ENCODE data around the gene RNF123.
"Not testable (repeated sequence)": the region's sequence is repeated elsewhere in the genome, so short reads cannot be mapped to it uniquely, and the experiment has no call there.

RNF123 gene

GRCh38 chr3:49732597-49732996 lies 43.2 kb downstream of the RNF123 start:
- no peak for TF ChIP-seq CTCF (conservative IDR thresholded peaks at IDR 0.05)
- H3K27ac ChIP-seq: no peak overlapping the region

GRCh38 chr3:49733551-49733950 lies 44.2 kb downstream of the RNF123 start:
- no peak for TF ChIP-seq CTCF (conservative IDR thresholded peaks at IDR 0.05)
- H3K27ac ChIP-seq: no peak overlapping the region

- no peak for TF ChIP-seq CTCF (conservative IDR thresholded peaks at IDR 0.05)
- H3K27ac ChIP-seq: no peak overlapping the region
These were observed 45.4 kb downstream of the RNF123 start for GRCh38 chr3:49734752-49735151.

- no peak for TF ChIP-seq CTCF (conservative IDR thresholded peaks at IDR 0.05)
- H3K27ac ChIP-seq: no peak overlapping the region
These were observed 48.8 kb downstream of the RNF123 start for GRCh38 chr3:49738067-49738713.

GRCh38 chr3:49740427-49740826 lies 51.1 kb downstream of the RNF123 start:
- no peak for TF ChIP-seq CTCF (conservative IDR thresholded peaks at IDR 0.05)
- no peak overlapping the region for H3K27ac ChIP-seq

- TF ChIP-seq CTCF (conservative IDR thresholded peaks at IDR 0.05): no peak
- no peak overlapping the region for H3K27ac ChIP-seq
These were observed 56.6 kb downstream of the RNF123 start for GRCh38 chr3:49745986-49746385.

GRCh38 chr3:49747792-49748480 lies 58.6 kb downstream of the RNF123 start:
- TF ChIP-seq CTCF (conservative IDR thresholded peaks at IDR 0.05): no peak
- H3K27ac ChIP-seq: no peak overlapping the region

- H3K27ac ChIP-seq: not testable (repeated sequence)
These were observed 59.5 kb downstream of the RNF123 start for GRCh38 chr3:49748874-49749273.

Measured in VCaP (cell line).